Central memory CD8-positive, alpha-beta T cell (primary cell): ENCODE data around the gene DYSF.
A peak's percentile ranks its signal among the peaks of the same experiment; 100 is the strongest.

ENCODE experiments used
- ATAC-seq: fragments of 150-1000 bp; cut with Tn5 transposase; replicated peaks from 2 replicates; pipeline ENCODE4 v1.10.0; 2022; ENCODE audit warnings: mild to moderate bottlenecking, moderate FRiP score, moderate number of reproducible peaks; ENCODE audit not compliant: poor library complexity, severe bottlenecking; ENCODE audit errors: extremely low read depth
- DNase-seq, 2 donors: peaks; one replicate each; pipeline ENCODE4 v3.0.0; 2021; ENCODE audit warnings: low spot score in 2 of 2
- H3K27ac Mint-ChIP-seq: one replicate; pipeline ENCODE4 v1.8.0; 2022; ENCODE audit warnings: low read depth, mild to moderate bottlenecking, moderate library complexity, mixed read lengths
- H3K27me3 Mint-ChIP-seq: one replicate; pipeline ENCODE4 v1.8.0; 2022; ENCODE audit warnings: mixed read lengths
- H3K36me3 Mint-ChIP-seq: one replicate; pipeline ENCODE4 v1.8.0; 2022; ENCODE audit warnings: mild to moderate bottlenecking, moderate library complexity, mixed read lengths; ENCODE audit not compliant: insufficient read depth
- H3K4me1 Mint-ChIP-seq: one replicate; pipeline ENCODE4 v1.8.0; 2022; ENCODE audit warnings: mixed read lengths
- H3K4me3 Mint-ChIP-seq: one replicate; pipeline ENCODE4 v1.8.0; 2022; ENCODE audit warnings: mild to moderate bottlenecking, moderate library complexity, mixed read lengths
- H3K9me3 Mint-ChIP-seq: one replicate; pipeline ENCODE4 v1.8.0; 2022; ENCODE audit warnings: mixed read lengths

Gene DYSF

DNA sequence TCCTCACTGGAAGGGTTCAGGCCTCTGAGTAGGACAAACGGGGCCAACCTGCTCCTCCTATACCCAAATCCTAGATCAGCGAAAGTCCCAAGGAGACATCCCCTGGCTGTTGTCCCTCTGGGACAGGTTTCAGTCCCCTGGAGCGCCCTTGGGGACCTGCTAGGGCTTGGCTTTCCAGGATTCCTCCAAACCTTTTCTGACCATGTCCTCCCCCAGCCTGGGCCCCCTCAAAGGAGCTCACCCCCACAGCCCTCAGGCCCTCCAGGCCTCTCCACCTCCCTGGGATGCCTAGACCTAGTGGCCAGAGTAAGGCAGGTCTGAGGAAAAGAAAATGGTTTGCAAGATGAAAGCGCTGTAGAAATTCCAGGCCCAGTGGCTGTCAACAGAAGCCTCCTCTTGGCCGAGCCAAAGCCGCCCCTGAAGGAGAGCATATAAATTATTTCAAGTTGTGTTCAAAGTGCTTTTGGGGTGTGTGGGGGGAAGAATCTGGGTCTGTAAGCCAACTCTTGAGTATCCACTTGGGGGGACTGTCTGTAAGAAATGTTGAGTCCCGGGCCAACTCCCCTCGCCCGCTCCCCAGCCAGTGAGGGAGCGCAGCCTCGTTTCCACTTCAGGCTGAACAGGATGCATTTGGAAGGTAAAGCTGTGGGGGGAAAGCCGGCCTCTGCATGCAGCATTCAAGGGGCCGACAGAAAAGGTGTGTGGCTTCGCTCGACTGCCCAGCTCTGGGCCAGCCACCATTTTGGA is 158.6 kb downstream of the DYSF start:
- H3K4me3 Mint-ChIP-seq = no peak overlapping the region
- DNase-seq = no peak
- no peak for ATAC-seq
- H3K27ac Mint-ChIP-seq = no peak overlapping the region
- H3K36me3 Mint-ChIP-seq = no peaks in the 10 kb centered on the region
- no peaks in the 10 kb centered on the region for H3K4me1 Mint-ChIP-seq
- H3K27me3 Mint-ChIP-seq = peaks cover 9% of the 10 kb centered on the region
- no peaks in the 10 kb centered on the region for H3K9me3 Mint-ChIP-seq

DNA sequence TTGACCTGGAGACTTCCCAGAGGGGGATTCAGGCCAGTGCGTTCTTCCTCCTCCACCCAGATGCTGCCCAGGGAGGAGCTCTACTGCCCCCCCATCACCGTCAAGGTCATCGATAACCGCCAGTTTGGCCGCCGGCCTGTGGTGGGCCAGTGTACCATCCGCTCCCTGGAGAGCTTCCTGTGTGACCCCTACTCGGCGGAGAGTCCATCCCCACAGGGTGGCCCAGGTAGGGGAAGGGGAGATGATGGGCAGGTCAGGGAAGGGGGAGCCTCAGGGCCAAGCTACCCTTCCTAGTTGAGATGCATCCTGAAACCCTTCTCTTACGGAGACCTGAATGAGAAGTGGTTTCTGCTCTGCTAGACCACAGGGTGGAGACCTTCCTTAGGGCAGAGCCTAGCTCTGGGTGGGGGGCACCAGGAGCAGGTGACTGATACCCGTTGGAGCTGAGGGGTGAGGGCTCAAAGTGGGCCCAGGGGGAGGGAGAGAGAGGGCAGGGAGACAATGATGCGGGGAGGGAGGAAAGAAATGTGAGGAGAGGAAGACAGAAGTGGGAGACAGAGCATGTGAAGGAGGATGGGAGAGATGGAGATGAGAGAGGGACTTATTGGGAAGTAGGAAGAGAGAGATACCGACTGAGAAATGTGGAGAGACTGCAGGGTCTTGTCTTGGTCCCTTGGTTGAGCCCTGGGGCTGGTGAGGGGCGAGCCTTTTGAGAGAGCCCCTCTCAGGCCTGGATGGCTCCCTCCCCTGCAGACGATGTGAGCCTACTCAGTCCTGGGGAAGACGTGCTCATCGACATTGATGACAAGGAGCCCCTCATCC is 159.4 kb downstream of the DYSF start:
- ATAC-seq = no peak
- no peak for DNase-seq
- Mint-ChIP-seq H3K27ac (no peak overlapping the region), H3K4me1 (no peaks in the 10 kb centered on the region), H3K4me3 (no peak overlapping the region), H3K27me3 (peaks cover under 1% of the 10 kb centered on the region), H3K36me3 (no peaks in the 10 kb centered on the region), H3K9me3 (no peaks in the 10 kb centered on the region)

DNA sequence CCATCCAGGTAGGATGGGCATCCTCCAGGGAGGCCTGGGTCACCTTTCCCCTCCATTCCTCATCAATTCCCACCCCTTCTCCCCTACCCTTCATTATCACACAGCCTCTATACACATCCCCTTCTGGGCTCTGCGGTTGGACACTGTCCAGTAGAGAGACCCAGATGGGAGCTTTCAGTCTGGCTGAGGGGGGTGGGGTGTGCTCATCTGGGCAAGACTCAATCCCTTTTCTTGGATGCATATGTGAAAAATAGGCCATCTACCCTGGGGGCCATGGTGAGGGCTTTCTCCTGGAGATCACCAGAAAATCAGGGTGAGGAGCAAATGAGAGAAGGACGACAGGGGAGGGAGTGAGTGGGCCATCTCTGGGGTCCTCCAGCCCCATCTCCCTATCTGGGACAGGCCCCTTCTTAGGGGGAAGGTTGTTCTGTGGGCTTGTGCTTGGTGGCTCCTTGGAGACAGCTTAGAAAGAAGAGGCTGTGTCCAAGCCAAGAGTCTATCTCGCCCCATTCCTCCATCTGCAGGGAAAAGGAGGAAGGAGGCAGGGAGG is 160.1 kb downstream of the DYSF start:
- ATAC-seq = no peak
- Mint-ChIP-seq H3K27me3 (no peaks in the 10 kb centered on the region), H3K27ac (no peak overlapping the region)

DNA sequence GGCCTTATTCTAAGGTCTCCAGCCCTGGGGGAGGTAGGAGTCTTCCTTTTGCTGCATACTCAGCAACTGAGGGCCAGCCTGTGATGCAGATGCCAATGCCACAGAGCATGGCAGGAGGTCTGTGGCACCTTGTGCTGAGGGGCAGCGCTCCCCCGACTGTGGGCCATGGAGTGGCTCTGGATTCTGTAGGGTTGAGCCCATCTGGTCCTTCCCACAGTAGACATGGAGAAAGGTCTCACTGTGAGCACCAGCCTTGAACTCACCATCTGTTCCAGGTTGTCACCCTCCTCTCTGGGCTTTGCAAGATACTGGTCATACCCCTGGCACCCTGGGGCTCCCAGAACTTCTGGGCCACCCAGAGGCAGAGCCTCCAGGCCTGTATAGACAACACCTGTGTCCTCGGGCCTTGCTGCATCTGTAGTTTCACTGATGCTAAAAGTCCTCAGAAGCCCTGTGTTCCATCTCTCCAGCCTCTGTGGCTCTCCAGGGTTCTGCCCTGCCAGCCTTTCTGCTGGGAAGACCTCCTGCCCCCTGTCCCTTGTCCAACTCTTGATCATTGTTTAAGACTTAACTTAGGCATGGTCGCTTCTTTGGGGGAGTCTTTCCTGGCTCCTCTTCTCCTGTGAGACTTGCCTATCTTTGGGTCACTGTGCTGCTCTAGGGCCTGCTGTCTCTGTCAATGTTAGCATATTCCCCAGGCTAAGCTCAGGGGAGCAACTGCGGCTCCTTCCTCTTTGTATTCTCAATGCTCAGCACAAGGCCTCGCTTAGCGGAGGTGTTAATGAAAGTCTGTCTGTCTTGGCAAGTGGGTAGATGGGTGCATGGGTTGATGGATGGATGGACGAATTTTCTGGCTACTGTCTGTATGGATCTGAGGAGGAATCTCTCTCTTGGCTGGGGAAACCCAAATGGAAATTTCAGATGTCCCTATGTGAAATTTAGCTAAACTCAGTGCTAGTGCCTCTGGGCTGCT is 160.9 kb downstream of the DYSF start:
- H3K27me3 Mint-ChIP-seq = no peaks in the 10 kb centered on the region
- no peaks in the 10 kb centered on the region for H3K36me3 Mint-ChIP-seq
- H3K9me3 Mint-ChIP-seq = no peaks in the 10 kb centered on the region
- ATAC-seq = no peak
- H3K4me1 Mint-ChIP-seq = no peaks in the 10 kb centered on the region
- DNase-seq = peak in 1 of 2 donors; percentile 3
- no peak overlapping the region for H3K4me3 Mint-ChIP-seq
- no peak overlapping the region for H3K27ac Mint-ChIP-seq

More for the DNA sequence above, 160.1 kb downstream of the DYSF start:
- H3K9me3 Mint-ChIP-seq = no peaks in the 10 kb centered on the region
- H3K4me1 Mint-ChIP-seq = no peaks in the 10 kb centered on the region
- no peak overlapping the region for H3K4me3 Mint-ChIP-seq
- DNase-seq = peak in 1 of 2 donors; percentile 1
- no peaks in the 10 kb centered on the region for H3K36me3 Mint-ChIP-seq

DNA sequence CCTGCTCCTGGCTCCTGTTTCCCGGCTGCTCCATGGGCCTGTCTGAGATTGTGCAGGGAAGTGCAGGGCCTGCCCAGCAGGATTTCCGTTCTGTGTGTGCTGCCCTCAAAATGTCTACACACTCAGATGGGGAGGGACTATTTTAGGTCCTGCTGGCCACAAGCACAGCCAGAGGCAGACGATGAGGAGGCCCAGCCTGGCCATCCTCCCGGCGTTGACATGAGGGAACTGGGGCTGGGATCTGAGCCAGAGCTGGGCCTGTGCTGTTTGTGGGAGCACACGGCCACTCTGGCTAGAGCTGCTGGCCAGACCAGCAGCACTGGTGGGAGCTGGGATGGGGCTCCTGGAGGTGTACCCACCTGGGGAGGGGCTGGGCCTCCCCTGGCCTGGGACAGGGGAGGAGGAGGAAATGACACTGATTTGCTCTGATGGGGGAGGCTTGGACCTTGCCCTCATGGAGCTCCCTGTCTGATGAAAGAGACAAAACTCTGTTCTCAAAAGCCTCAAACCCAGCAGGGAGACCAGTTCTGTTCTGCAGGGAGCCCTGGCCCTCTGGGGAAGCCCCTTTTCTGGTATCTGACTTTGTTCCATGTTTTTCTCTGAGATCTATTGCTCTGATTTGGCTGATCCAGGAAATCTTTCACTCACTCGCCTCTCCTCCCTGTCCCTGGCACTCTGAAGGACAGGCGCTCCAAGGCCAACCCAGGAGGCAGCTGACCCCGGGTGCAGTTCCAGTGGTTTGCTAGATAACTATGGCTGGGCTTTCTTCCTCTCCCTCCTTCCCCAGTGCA is 161.8 kb downstream of the DYSF start:
- peak in 1 of 2 donors; percentile 1 for DNase-seq
- no peak for ATAC-seq
- Mint-ChIP-seq H3K36me3 (no peaks in the 10 kb centered on the region), H3K9me3 (no peaks in the 10 kb centered on the region), H3K27ac (no peak overlapping the region), H3K4me1 (no peaks in the 10 kb centered on the region), H3K4me3 (no peak overlapping the region), H3K27me3 (no peaks in the 10 kb centered on the region)

DNA sequence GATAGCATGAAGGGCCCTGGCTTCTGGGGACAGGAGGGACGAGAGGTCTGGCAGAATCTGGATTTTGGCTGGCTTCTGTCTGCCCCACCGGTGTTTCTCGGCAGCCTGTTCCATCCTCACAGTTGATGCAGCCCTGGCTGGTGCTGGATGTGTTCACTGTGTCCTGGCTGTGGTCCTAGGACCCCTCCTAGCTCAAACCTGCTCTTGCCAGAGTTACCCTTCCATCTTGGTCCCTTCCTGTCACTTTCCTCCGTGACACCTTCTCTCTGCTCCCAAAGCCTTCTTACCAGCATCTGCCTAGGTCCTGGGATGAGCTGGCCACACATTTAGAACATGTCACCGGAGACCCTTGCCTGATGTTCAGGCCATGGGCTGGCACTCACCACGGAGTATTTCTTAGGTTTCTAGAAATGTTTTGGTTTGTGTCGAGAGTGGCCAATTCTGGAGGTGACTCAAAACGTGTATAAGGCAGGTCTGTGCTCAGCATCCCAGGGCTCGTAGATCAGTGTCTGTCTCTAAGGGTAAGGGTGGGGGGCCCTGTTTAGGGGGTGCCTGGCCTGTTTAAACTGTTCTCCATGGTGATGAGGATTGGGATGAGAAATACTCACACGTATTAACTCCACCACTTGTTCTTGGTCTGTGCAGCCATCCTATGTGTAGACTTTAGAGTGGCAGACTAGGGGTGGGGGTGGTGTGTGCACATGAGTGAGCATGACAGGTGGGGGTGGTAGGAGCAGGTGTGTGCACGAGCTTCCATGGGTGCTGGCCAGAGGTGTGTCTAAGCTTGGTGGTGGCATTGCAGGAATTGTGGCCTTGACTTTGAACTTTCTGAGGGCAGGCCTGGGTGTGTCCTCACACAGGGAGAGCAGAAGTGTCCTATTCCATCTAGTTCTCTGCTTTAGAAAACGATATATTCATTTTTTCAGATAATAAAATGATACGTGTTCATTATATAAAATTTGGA is 162.7 kb downstream of the DYSF start:
- Mint-ChIP-seq H3K36me3 (no peaks in the 10 kb centered on the region), H3K9me3 (no peaks in the 10 kb centered on the region), H3K4me3 (no peak overlapping the region), H3K27me3 (no peaks in the 10 kb centered on the region), H3K4me1 (no peaks in the 10 kb centered on the region), H3K27ac (no peak overlapping the region)
- no peak for ATAC-seq
- peak; percentile 2 to 4 for DNase-seq

DNA sequence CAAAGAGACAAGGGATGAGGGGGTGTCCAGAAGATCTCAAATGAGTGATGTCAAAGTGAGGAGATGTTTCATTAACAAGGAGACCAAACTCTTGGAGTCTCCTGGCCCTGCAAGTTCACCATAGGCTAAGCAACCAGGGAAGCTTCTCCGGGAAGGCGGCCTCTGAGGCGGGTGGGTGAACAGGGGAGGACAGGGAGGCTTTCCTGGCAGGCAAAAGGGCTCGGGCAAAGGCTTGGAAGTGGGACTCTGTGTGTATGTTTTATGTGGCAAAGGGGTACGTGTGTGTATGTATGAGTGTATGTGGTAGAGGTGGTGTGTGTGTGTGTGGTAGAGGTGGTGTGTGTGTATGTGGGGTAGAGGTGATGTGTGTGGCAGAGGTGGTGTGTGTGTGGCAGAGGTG is 163.9 kb downstream of the DYSF start:
- ATAC-seq (no peak), DNase-seq (peak in 1 of 2 donors; percentile 0)
- Mint-ChIP-seq H3K27me3 (no peaks in the 10 kb centered on the region), H3K36me3 (no peaks in the 10 kb centered on the region), H3K9me3 (no peaks in the 10 kb centered on the region), H3K4me3 (no peak overlapping the region), H3K4me1 (no peaks in the 10 kb centered on the region), H3K27ac (no peak overlapping the region)

DNA sequence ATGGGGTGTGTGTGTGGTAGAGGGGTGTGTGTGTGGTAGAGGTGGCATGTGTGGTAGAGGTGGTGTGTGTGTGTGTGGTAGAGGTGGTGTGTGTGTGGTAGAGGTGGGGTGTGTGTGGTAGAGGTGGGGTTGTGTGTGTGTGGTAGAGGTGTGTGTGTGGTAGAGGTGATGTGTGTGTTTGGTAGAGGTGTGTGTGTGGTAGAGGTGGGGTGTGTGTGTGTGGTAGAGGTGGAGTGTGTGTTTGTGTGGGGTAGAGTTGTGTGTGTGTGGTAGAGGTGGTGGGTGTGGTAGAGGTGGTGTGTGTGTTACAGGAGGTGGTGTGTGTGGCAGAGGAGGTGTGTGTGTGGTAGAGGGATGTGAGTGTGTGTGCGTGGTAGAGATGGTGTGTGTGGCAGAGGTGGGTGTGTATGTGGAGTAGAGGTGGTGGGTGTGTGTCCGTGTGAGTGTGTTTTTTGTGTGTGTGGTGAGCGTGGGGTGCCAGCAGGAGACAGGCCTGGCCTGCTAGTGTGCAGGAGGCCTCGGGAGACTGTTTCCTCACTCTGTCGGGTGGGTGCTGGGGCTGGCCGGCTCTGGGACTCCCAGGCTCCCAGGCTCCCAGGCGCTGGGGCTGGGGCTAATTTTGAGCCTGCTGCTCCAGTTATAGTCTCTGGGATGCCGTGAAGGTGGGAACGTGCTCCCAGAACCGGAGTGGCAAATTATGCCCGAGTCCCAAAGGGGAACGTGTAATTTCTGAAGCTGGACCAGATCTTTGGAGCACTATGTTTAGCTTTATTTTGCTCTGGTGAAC is 165.2 kb downstream of the DYSF start:
- no peaks in the 10 kb centered on the region for H3K36me3 Mint-ChIP-seq
- ATAC-seq = peak; percentile 12
- DNase-seq = peak; percentile 5

DNA sequence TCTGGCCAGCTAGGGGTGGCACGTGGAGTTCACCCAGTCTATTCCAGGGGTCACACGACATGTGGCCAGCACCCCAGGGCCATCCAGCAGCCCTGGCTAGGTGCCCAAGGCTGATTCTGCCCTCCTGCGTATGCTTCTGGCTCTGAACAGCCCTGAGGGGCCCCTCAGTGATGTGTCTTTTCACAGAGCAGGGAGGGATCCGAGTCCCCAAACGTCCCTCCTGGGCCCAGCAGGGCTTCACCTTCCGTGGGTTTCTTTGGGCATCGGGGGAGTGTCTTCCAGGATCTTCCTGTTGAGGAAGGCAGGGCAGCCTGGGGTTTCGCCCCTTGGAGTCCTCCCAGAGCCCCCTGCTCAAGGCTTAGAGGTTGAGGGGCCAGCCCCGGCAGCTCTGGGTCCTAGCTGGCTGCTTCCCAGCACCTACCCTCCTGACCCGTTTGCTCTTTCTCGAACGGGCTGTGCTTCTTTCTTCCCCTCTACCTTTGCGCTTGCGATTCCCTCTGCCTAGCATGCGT is 165.9 kb downstream of the DYSF start:
- H3K4me3 Mint-ChIP-seq = no peak overlapping the region
- no peak overlapping the region for H3K27ac Mint-ChIP-seq
- no peaks in the 10 kb centered on the region for H3K27me3 Mint-ChIP-seq
- no peaks in the 10 kb centered on the region for H3K36me3 Mint-ChIP-seq
- no peak for ATAC-seq
- no peaks in the 10 kb centered on the region for H3K4me1 Mint-ChIP-seq
- peak; percentile 6 to 10 for DNase-seq
- H3K9me3 Mint-ChIP-seq = no peaks in the 10 kb centered on the region

More for the DNA sequence above, 165.2 kb downstream of the DYSF start:
- no peaks in the 10 kb centered on the region for H3K4me1 Mint-ChIP-seq
- no peaks in the 10 kb centered on the region for H3K27me3 Mint-ChIP-seq
- H3K27ac Mint-ChIP-seq = no peak overlapping the region
- H3K9me3 Mint-ChIP-seq = no peaks in the 10 kb centered on the region
- H3K4me3 Mint-ChIP-seq = no peak overlapping the region

DNA sequence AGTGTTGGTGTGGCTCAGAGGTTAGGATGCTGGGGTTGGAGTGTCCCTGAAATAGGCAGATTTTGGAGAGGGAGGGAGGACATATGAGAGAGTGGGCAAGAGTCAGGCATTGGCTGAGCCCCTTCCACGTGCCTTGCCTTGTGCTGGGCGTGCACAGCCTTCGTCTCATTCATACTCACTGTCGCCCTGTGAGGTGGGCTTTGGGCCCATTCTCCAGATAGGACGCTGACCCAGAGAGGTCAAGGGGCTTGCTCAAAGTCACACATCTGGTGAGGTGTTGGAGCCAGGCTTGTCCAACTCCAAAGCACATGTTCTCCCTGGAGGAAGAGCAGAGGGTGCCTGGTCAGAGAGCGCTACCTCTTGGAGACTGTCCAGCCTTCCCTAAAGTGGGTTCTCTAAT is 166.8 kb downstream of the DYSF start:
- Mint-ChIP-seq H3K4me3 (no peak overlapping the region), H3K36me3 (no peaks in the 10 kb centered on the region), H3K9me3 (no peaks in the 10 kb centered on the region), H3K27me3 (no peaks in the 10 kb centered on the region), H3K27ac (no peak overlapping the region), H3K4me1 (no peaks in the 10 kb centered on the region)
- no peak for ATAC-seq
- no peak for DNase-seq
